Right cardiac atrium (tissue), 5 donors: ENCODE data around the gene DNM2. TPM values are rescaled to one million over a fixed set of nuclear protein-coding genes. Genes with fewer than 3 reads are reported as not detected.
"Not testable (repeated sequence)": the region's sequence is repeated elsewhere in the genome, so short reads cannot be mapped to it uniquely, and the experiment has no call there.

Experiments
- ATAC-seq, 2 donors: fragments of 200-7000 bp; cut with Tn5 transposase; one replicate each; pipeline versions ENCODE4 v1.8.0 to v1.9.1; 2020; ENCODE audit warnings: moderate library complexity in 2 of 2, mild to moderate bottlenecking in 1 of 2
- DNase-seq, 3 donors: peaks; one replicate each; pipeline ENCODE4 v3.0.0-alpha.2; 2020
- H3K27ac ChIP-seq: one replicate; pipeline ENCODE4 v1.5.1; 2013; ENCODE audit warnings: mild to moderate bottlenecking, low read length, control low read depth, moderate library complexity
- H3K27me3 ChIP-seq: one replicate; pipeline ENCODE4 v1.6.1; 2013; ENCODE audit not compliant: control insufficient read depth, insufficient read depth
- H3K4me1 ChIP-seq: one replicate; pipeline ENCODE4 v1.6.1; 2013; ENCODE audit warnings: low read length; ENCODE audit not compliant: control insufficient read depth, insufficient read depth
- H3K4me3 ChIP-seq: one replicate; pipeline ENCODE4 v1.5.1; 2013; ENCODE audit warnings: low read length, control low read depth
- H3K9me3 ChIP-seq: one replicate; pipeline ENCODE4 v1.6.1; 2013; ENCODE audit warnings: low read length; ENCODE audit not compliant: control insufficient read depth
- WGBS: extraction: QIAGEN DNeasy Blood & Tissue Kit; methylation state at CpG from one replicate; pipeline ENCODE4 v1.1.7; 2013; 5-methylcytosine and 5-hydroxymethylcytosine counted together
- intact Hi-C, 4 donors: fragments of 100-400 bp; cut with DNase I; formaldehyde crosslinking; loops; one replicate each; pipeline versions ENCODE4 v1.11.0 to v1.14.0; 2022 to 2023
- polyA plus RNA-seq: library from polyadenylated mRNA; stranded (reverse); fragments of 200-250 nt; gene quantifications from one replicate; pipeline ENCODE4 v1.2.3, GENCODE V29; 2013
- total RNA-seq, 4 donors: library from RNA; stranded (reverse); fragmentation: NEBNext Ultra II Directional; extraction: Animal tissue kit (Norgen Biotek cat#: 25700); gene quantifications; one replicate each; pipeline ENCODE4 v1.2.1, GENCODE V29; 2021
- donor health status: healthy with polysubstance abuse.
- donor health status: DM: no; HTN: yes; CAD: no.
- donor health status: DM: no; HTN: no; CAD: no.
- donor health status: DM: no; HTN: yes; CAD: no; lungs with severe emphysema.
- donor health status: DM: yes; HTN: yes; CAD: no.

DNM2 gene
- total and polyA plus RNA-seq, 5 donors: 129 to 202 (median 180) TPM

- Histone ChIP-seq H3K4me1 (no peaks in the 10 kb centered on the region), H3K27me3 (no peaks in the 10 kb centered on the region), H3K4me3 (no peak overlapping the region), H3K9me3 (no peaks in the 10 kb centered on the region), H3K27ac (no peak overlapping the region)
- WGBS: 87% methylated on average over 2 of the region's 2 CpGs
- ATAC-seq (no peak), DNase-seq (no peak)
- intact Hi-C loops: no loop called here
These were observed 128.8 kb downstream of the DNM2 start for GRCh38 chr19:10846500-10847202.

- Histone ChIP-seq H3K4me1 (no peaks in the 10 kb centered on the region), H3K27ac (no peak within 1 kb of the TSS), H3K4me3 (no peak within 1 kb of the TSS), H3K27me3 (no peaks in the 10 kb centered on the region), H3K9me3 (no peaks in the 10 kb centered on the region)
- 33% methylated on average over 14 of the region's 14 CpGs for WGBS
- DNase-seq (peak in 1 of 3 donors; percentile 55), ATAC-seq (peak; percentile 29 to 43)
- intact Hi-C loops: no loop called here
These were observed 130.5 kb downstream of the DNM2 start, which contains the start of gene C19orf38 for GRCh38 chr19:10848230-10848856. TSS of gene C19orf38 (plus strand) at chr19:10848415. CDS start at chr19:10848509, 94 bp downstream.

DNA sequence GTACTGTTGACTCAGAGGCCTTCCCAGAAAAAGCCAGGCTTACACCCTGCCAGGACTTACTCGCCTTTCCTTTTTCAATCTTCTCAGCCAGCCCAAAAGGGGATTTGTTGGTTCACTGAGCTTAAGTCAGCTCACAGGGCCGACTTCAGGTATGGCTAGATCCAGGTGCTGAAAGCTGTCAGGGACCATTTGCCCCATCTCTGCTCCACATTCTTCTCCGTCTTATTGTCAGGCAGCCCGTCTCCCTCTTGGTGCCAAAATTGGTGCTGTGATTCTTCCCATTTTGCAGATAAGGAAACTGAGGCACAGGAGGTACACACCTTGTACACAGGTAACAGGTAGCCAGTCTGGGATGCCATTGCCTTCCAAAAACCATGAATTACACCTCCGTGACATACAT lies 132.8 kb downstream of the DNM2 start:
- H3K9me3 ChIP-seq: no peaks in the 10 kb centered on the region
- DNase-seq: no peak
- no peak for ATAC-seq
- intact Hi-C loops: no loop called here
- 92% methylated on average over 5 of the region's 5 CpGs for WGBS
- H3K27ac ChIP-seq: no peak overlapping the region
- no peaks in the 10 kb centered on the region for H3K27me3 ChIP-seq
- H3K4me3 ChIP-seq: no peak overlapping the region
- no peaks in the 10 kb centered on the region for H3K4me1 ChIP-seq

GRCh38 chr19:10852098-10852800 lies 134.4 kb downstream of the DNM2 start:
- Histone ChIP-seq H3K27ac (no peak overlapping the region), H3K4me3 (no peak overlapping the region), H3K9me3 (no peaks in the 10 kb centered on the region), H3K27me3 (no peaks in the 10 kb centered on the region), H3K4me1 (no peaks in the 10 kb centered on the region)
- intact Hi-C loops: no loop called here
- ATAC-seq: no peak
- no peak for DNase-seq
- 81% methylated on average over 7 of the region's 7 CpGs for WGBS

DNA sequence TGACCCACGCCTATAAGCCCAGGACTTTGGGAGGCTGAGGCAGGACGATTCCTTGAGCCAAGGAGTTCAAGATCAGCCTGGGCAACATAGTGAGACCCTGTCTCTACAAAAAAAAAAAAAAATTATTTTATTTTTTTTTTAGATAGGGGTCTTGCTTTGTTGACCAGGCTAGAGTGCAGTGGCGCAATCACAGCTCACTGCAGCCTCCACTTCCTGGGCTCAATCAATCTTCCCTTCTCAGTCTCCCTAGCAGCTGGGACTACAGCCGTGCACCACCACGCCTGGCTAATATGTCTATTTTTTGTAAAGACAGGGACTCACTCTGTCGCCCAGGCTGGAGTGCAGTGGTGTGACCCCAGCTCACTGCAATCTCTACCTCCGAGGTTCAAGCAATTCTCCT lies 135.1 kb downstream of the DNM2 start:
- no peaks in the 10 kb centered on the region for H3K4me1 ChIP-seq
- no peak overlapping the region for H3K4me3 ChIP-seq
- ATAC-seq (no peak), DNase-seq (no peak)
- H3K27ac ChIP-seq: no peak overlapping the region
- H3K9me3 ChIP-seq: no peaks in the 10 kb centered on the region
- intact Hi-C loops: no loop called here
- WGBS: 73% methylated on average over 7 of the region's 7 CpGs
- H3K27me3 ChIP-seq: no peaks in the 10 kb centered on the region

- Histone ChIP-seq H3K4me1 (no peaks in the 10 kb centered on the region), H3K27me3 (no peaks in the 10 kb centered on the region), H3K27ac (no peak overlapping the region), H3K9me3 (no peaks in the 10 kb centered on the region), H3K4me3 (no peak overlapping the region)
- no peak for ATAC-seq
- DNase-seq: no peak
- 71% methylated on average over 7 of the region's 7 CpGs for WGBS
- intact Hi-C loops: no loop called here
These were observed 136.6 kb downstream of the DNM2 start for GRCh38 chr19:10854350-10855089.

DNA sequence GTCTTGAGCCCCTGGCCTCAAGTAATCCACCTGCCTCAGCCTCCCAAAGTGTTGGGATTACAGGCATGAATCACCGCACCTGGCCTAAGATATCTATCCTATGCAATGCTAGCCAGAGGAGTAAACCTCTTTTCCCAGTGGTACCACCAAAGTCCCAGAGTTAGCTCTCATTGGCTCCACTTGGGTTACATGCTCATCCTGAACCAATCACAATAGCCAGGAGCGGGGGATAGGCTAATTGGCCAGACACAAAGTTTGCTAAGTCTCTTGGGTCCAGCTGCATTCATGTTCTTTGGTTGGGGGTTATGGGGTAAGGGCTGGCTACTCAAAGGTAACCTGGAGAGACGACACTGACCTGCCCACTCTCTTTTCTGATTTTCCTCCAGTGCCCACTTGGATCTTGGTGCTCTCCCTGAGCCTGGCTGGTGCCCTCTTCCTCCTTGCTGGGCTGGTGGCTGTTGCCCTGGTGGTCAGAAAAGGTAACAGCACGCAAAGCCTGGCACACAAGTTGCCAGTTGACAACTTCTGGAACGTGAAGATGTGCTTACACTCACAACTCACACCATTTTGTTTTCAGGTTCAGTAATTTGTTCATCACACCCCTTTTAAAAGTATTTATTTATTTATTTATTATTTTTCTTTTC lies 138.1 kb downstream of the DNM2 start:
- no peak for DNase-seq
- WGBS: 70% methylated on average over 5 of the region's 5 CpGs
- H3K4me1 ChIP-seq: no peaks in the 10 kb centered on the region
- H3K4me3 ChIP-seq: no peak overlapping the region
- intact Hi-C loops: no loop called here
- no peaks in the 10 kb centered on the region for H3K27me3 ChIP-seq
- H3K27ac ChIP-seq: no peak overlapping the region
- H3K9me3 ChIP-seq: no peaks in the 10 kb centered on the region
- peak in 1 of 2 donors; percentile 21 for ATAC-seq

DNA sequence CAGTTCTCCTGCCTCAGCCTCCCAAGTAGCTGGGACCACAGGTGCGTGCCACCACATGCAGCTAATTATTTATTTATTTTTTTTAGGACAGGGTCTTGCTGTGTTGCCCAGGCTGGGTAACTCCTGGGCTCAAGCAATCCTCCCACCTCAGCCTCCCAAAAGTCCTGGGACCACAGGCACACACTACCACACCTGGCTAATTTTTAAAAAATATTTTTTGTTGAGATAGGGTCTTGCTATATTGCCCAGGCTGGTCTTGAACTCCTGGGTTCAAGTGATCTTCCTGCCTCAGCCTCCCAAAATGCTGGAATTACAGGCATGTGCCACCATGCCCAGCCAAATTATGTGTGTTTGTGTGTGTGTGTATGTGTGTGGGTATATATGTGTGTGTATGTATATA lies 139.0 kb downstream of the DNM2 start:
- ATAC-seq, H3K27me3 ChIP-seq, intact Hi-C loops, DNase-seq, H3K4me1 ChIP-seq, H3K9me3 ChIP-seq, H3K4me3 ChIP-seq, H3K27ac ChIP-seq: not testable (repeated sequence)
- 95% methylated on average over 1 of the region's 1 CpG for WGBS

- 49% methylated on average over 4 of the region's 4 CpGs for WGBS
- no peaks in the 10 kb centered on the region for H3K9me3 ChIP-seq
- no peaks in the 10 kb centered on the region for H3K27me3 ChIP-seq
- ATAC-seq (no peak), DNase-seq (no peak)
- intact Hi-C loops: no loop called here
- H3K27ac ChIP-seq: no peak overlapping the region
- no peaks in the 10 kb centered on the region for H3K4me1 ChIP-seq
- H3K4me3 ChIP-seq: no peak overlapping the region
These were observed 140.4 kb downstream of the DNM2 start for GRCh38 chr19:10858204-10858828.

DNA sequence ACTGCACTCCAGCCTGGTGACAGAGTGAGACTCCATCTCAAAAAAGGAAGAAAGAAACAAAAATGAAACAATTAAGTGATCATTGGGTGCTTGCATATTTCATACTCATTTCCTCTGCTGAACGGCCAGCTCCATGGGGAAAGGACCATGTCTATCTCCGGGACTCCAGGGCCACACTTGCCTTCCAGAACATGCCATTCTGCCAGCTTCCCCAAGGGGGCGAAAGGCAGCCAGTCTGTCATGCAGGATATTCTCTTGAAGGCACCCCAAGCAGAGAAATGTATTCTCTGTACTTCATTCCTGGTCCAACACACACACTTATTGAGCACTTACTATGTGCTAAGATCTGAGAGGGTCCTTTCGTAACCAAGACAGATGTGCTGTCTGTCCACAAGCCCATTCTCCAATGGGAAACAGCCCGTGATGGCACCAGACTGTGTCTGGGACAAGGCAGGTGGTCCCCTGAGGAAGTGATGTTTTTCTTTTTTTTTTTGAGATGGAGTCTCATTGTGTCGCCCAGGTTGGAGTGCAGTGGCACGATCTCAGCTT lies 143.3 kb downstream of the DNM2 start:
- H3K4me3 ChIP-seq: no peak overlapping the region
- no peak overlapping the region for H3K27ac ChIP-seq
- intact Hi-C loops: loop anchor here in 3 of 4 donors (10.0 kb wide), 3 partner anchors 76 to 146 kb away; partner anchors contain the start of gene DNM2 (in 3 of the 3)
- 66% methylated on average over 7 of the region's 7 CpGs for WGBS
- H3K9me3 ChIP-seq: no peaks in the 10 kb centered on the region
- no peaks in the 10 kb centered on the region for H3K27me3 ChIP-seq
- ATAC-seq (no peak), DNase-seq (no peak)
- H3K4me1 ChIP-seq: peaks cover 2% of the 10 kb centered on the region
